Measurements from ENCODE around the gene SPOCK1.

DNA sequence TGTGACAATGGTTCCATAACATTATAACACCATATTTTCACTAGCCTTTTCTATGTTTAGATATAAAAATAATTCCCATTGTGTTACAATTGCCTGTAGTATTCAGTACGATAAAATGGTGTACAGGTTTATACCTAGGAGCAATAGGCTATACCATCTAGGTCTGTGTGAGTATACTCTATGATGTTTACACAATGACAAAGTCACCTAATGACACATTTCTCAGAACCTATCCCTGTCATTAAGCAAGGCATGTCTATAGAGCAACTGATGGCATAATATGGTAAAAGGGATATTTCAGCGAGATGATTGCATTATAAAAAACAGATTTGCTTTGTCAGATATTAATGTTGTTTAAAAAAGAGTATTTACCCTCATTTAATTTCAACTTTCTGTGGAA, 517.2 kb downstream of the SPOCK1 start:
- TF ChIP-seq CTCF (conservative IDR thresholded peaks at IDR 0.05; ENCODE audit: low read depth in 2 of 2): no peak
- TF ChIP-seq EZH2 (IDR thresholded peaks at IDR 0.05; ENCODE audit: low read depth, unreplicated experiment): no peak
- TF ChIP-seq POLR2AphosphoS5 (IDR thresholded peaks at IDR 0.05; ENCODE audit: low read depth): no peak
- TF ChIP-seq, protein P1, sequence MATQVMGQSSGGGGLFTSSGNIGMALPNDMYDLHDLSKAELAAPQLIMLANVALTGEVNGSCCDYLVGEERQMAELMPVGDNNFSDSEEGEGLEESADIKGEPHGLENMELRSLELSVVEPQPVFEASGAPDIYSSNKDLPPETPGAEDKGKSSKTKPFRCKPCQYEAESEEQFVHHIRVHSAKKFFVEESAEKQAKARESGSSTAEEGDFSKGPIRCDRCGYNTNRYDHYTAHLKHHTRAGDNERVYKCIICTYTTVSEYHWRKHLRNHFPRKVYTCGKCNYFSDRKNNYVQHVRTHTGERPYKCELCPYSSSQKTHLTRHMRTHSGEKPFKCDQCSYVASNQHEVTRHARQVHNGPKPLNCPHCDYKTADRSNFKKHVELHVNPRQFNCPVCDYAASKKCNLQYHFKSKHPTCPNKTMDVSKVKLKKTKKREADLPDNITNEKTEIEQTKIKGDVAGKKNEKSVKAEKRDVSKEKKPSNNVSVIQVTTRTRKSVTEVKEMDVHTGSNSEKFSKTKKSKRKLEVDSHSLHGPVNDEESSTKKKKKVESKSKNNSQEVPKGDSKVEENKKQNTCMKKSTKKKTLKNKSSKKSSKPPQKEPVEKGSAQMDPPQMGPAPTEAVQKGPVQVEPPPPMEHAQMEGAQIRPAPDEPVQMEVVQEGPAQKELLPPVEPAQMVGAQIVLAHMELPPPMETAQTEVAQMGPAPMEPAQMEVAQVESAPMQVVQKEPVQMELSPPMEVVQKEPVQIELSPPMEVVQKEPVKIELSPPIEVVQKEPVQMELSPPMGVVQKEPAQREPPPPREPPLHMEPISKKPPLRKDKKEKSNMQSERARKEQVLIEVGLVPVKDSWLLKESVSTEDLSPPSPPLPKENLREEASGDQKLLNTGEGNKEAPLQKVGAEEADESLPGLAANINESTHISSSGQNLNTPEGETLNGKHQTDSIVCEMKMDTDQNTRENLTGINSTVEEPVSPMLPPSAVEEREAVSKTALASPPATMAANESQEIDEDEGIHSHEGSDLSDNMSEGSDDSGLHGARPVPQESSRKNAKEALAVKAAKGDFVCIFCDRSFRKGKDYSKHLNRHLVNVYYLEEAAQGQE (IDR thresholded peaks at IDR 0.05; ENCODE audit: unreplicated experiment): no peak
- TF ChIP-seq EZH2phosphoT487 (IDR thresholded peaks at IDR 0.05; ENCODE audit: unreplicated experiment): no peak
- TF ChIP-seq, protein P2, sequence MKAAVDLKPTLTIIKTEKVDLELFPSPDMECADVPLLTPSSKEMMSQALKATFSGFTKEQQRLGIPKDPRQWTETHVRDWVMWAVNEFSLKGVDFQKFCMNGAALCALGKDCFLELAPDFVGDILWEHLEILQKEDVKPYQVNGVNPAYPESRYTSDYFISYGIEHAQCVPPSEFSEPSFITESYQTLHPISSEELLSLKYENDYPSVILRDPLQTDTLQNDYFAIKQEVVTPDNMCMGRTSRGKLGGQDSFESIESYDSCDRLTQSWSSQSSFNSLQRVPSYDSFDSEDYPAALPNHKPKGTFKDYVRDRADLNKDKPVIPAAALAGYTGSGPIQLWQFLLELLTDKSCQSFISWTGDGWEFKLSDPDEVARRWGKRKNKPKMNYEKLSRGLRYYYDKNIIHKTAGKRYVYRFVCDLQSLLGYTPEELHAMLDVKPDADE (IDR thresholded peaks at IDR 0.05): no peak
- TF ChIP-seq JUNB (IDR thresholded peaks at IDR 0.05; ENCODE audit: unreplicated experiment): no peak
- no peak for TF ChIP-seq ZNF462 (CRISPR knock-in tag; IDR thresholded peaks at IDR 0.05)
- TF ChIP-seq CREB1 (CRISPR knock-in tag; IDR thresholded peaks at IDR 0.05; ENCODE audit: low read depth): no peak
- no peak for TF ChIP-seq ZNF114 (CRISPR knock-in tag; IDR thresholded peaks at IDR 0.05)
- no peak for TF ChIP-seq ZNF331 (CRISPR knock-in tag; IDR thresholded peaks at IDR 0.05; ENCODE audit: low read depth)
- no peak for TF ChIP-seq NANOG (IDR thresholded peaks at IDR 0.05; ENCODE audit: borderline replicate concordance)

All from GM23338 (cell line).